Mesenteric fat pad (tissue), 1 donor: Measurements from ENCODE around the gene ITPK1. TPM values are rescaled to one million over a fixed set of nuclear protein-coding genes. Genes with fewer than 3 reads are reported as not detected.

Source experiments
- DNase-seq: peaks from one replicate; pipeline ENCODE4 v3.0.0-alpha.2; 2020; ENCODE audit warnings: low spot score
- total RNA-seq: library from RNA; stranded (reverse); fragmentation: NEBNext Ultra II Directional; extraction: Animal tissue kit (Norgen Biotek cat#: 25700); gene quantifications from one replicate; pipeline ENCODE4 v1.2.1, GENCODE V29; 2021
- donor health status: DM: yes; HTN: yes; CAD: no.

The ITPK1 gene
- total RNA-seq, 1 donor from 2014 or later, result 267 TPM

DNA sequence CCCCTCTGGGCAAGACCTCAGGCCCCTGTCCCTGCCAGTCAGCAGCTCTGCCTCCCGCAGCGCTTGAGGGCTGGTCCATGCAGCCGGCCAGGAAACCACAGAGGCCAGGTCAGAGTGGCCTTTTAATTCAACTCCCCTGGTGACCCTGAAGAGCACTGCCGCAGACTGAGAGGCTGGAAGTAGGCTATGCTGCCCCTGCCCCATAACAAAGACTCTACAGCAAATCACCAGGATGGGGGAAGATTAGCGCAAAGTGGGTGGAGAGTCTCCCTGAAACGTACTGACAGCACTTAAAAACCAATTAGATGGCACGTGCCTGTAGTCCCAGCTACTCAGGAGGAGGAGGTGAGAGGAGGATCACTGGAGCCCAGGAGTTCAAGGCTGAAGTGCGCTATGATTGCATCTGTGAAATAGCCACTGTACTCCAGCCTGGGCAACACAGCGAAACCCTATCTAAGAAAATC is 70.5 kb downstream of the ITPK1 start:
- DNase-seq, result no peak

DNA sequence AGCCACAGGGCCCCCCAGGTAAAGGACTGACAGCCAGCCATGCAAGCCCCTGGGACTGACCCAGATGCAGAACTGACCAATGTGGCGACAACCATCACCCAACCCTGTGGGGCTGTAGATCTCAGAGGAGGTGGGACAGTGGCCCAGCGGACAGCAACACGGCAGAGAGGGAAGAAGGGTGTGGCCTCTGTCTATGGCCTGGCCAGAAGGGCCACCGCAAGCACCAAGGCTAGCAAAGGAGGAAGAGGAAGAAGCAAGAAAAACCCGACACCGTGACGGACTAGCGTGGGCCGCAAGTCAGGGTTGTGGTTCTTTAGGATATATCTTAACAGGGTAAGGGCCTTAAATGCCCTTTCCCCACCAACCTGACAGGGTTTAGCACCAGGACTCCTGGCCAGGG is 71.2 kb downstream of the ITPK1 start:
- DNase-seq, result no peak

DNA sequence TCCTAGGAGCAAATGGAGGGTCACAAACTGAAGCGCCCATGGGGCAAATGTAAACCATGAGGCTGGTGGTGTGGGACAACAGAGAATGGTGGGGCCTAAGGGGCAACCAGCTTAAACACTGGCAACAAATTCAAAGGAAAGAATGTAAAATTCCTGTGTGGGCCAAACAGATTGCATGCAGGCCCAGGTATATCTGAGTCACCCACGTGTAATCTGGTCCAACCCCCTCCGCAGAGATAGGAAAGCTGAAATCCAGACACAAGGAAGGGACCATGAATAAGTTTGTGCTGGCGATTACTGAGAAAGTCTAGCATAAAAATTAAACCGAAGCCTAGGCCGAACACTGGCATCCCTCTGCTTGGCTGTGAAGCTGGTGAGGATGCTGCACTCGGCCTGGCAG is 71.6 kb downstream of the ITPK1 start:
- DNase-seq, result no peak

- DNase-seq, result no peak
These were observed 72.5 kb downstream of the ITPK1 start for GRCh38 chr14:93042968-93043940.

DNA sequence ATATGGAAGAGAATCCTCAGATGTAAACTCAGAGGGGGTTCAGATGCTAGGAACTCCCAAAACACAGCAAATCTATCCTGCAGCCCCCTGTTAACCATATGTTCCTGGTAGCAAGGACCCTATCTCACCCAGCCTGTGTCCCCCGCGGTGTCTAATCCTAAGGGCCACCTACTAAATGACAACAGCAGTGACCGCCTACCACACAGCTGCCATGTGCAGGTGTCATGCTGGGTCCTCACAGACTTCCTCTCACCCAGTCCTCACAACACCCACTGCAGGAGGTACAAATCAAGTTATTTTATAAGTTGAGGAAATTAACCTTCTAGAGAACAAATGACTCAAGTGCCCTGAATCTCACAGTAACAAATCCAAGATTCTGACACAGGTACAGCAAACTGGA is 73.9 kb downstream of the ITPK1 start:
- DNase-seq, result no peak

GRCh38 chr14:93040982-93041381 is 74.7 kb downstream of the ITPK1 start:
- DNase-seq, result no peak

GRCh38 chr14:93040443-93040842 is 75.3 kb downstream of the ITPK1 start:
- no peak for DNase-seq

DNA sequence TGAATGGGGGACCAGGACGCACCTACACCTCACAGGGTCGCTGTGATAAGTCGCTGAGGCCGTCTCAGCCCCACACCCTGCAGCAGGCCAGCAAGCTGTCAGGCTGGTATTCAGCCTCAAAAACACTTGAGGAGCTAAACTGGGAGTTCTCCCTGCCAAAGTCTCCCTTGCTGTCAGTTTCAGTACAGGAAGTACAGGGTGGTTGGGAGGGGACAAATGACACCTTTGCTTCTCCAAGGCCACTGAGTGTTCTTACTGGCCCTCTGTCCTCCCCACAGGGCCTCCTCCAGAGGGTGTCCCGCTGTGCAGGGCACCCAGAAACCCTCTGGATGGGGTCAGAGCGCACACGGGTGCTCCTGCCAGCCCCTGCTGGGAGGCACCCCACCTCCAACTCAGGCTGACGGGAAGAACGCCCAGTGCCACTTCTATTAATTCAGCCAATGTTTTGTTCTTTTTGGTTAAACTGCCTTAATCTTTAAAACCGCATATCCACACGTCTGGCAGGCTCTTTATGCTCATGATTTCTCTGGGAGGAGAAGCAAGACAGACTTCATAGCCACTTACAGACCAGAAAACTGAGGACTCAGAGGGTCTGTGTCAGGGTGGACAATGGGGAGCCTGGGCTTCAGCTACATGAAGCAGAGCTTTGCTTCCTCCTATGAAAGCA is 75.9 kb downstream of the ITPK1 start:
- DNase-seq, result no peak

- DNase-seq, result no peak
These were observed 78.4 kb downstream of the ITPK1 start for GRCh38 chr14:93037351-93037750.

GRCh38 chr14:93036652-93037345 is 78.9 kb downstream of the ITPK1 start:
- DNase-seq, result no peak

- DNase-seq, result no peak
These were observed 79.6 kb downstream of the ITPK1 start for GRCh38 chr14:93035917-93036651.

DNA sequence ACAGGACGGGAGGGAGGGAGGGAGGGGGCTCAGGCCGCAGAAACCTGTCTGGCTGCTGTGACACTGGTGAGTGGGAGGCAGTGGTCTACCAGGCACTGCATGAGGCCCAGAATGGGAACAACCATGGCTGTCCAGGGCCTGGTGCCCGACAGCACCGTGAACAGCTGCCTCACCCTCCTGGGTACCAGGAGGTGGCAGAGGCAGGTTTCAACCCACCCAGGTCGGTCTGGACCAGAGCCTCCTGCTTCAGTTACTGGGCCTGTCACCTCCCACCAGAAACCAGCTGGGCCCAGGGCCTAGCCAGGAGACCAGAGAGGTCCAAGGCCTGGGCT is 80.2 kb downstream of the ITPK1 start:
- DNase-seq, result no peak

DNA sequence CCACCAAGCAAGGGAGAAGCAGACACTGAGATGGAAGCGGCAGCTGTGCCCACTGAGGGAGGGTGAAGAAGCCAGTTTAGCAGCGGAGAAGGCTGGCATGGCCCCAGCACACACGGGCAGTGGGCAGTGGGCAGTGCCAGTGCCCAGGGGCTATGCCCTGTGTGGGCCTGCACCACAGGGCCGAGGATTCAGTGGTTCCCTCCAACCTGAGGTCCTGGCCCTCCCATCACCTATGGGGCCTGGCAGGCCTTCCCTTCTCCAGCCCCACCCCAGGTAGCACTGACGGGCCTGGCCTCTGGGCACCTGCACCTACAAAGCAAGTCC is 81.1 kb downstream of the ITPK1 start:
- no peak for DNase-seq

DNA sequence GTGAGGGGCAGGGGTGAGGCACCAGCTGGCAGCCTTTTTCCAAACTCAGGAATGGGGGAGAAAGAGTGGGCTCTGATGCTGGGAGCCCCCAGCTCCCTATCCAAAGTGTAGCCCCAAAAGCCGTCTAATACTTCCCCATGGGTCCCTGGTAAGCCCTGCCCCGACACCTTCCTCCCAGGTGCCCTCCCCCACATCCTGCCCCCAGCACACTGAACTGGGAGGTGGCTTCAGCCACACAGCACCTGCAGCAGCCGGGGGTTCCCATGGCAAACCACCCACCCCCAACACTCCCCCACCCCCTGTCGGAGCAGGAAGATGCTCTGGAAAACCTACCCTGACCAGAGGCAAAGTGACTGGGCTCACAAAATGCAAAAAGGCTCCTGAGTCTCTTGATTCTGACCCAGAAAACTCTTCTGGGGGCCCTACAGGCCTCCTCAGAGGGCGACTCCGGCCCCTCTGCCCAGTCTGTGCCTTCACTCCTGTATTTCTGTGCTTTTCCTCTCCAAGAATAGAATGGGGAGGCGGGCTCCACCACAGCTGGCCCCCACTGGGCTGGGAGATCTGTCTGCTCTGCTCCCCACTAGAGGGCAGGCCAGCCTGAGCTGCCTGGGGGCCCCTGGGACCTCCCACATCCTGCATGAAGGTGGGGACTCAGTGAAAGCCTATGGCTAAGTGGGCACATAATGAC is 81.6 kb downstream of the ITPK1 start:
- DNase-seq, result no peak

- no peak for DNase-seq
These were observed 82.4 kb downstream of the ITPK1 start for GRCh38 chr14:93033084-93033982.

- DNase-seq, result no peak
These were observed 83.2 kb downstream of the ITPK1 start for GRCh38 chr14:93032421-93032936.

DNA sequence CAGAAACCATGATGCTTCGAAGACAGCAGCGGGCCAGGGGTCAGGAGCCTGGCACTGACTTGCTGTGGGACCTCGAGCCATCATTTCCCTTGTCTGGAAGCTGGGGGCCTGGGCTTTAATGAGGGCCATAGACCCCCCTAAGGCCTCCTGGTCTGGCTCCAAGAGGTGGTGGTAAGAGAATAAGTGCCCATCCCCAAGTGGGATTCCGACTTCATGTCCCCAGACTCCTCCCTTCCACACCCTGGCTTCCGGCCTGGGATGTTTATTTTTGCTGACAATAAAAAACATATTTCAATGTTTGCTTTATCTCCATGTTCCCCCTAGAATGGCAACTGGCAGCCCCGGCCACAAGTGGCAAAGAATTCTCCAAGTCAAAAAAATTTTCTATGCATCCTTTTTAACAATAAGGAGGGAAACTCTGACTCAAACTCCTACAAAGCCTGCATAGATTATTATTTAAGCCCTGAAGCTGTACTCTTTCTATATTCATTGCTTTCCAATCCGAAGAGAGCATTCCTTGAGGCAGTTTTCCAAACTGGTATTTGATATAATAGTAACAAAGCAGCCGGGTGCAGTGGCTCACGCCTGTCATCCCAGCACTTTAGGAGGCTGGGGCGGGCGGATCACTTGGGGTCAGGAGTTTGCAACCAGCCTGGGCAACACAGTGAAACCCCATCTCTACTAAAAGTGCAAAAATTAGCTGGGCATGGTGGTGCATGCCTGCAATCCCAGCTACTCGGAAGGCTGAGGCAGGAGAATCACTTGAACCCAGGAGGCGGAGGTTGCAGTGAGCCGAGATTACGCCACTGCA is 84.0 kb downstream of the ITPK1 start:
- no peak for DNase-seq

DNA sequence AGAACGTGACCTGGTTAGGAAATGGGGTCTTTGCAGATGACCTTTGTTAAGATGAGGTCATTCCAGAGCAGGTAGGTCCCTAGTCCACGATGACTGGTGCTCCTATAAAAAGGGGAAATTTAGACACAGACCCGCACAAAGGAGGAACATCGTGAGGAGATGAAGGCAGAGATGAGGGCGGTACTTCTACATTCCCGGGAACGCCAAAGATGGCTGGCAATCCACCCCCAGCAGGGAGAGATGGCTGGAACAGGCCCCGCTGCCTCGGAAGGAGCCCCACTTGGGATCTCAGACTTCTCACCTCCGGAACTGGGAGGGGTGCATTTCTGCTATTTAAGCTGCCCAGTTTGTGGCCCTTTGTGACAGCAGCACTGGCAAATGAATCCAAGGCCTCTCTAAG is 85.0 kb downstream of the ITPK1 start:
- DNase-seq, result no peak
